HG03095 (cell line): ENCODE measurements around the gene ZBTB8OS.

ENCODE experiments used
- ATAC-seq: cut with Tn5 transposase; IDR thresholded peaks from one replicate; pipeline ENCODE4 v1.9.1; 2021; ENCODE audit warnings: moderate library complexity; ENCODE audit not compliant: unreplicated experiment

The ZBTB8OS gene

GRCh38 chr1:32612189-32612881, 38.0 kb downstream of the ZBTB8OS start:
- ATAC-seq = no peak

- no peak for ATAC-seq
Measured at GRCh38 chr1:32611859-32612188, 38.5 kb downstream of the ZBTB8OS start.

- no peak for ATAC-seq
Measured at GRCh38 chr1:32609180-32609579, 41.2 kb downstream of the ZBTB8OS start.

- no peak for ATAC-seq
Measured at GRCh38 chr1:32606565-32607371, 43.6 kb downstream of the ZBTB8OS start.

- no peak for ATAC-seq
Measured at GRCh38 chr1:32605711-32606424, 44.5 kb downstream of the ZBTB8OS start.

- ATAC-seq = no peak
Measured at GRCh38 chr1:32600034-32600433, 50.3 kb downstream of the ZBTB8OS start.

GRCh38 chr1:32592943-32593342, 57.4 kb downstream of the ZBTB8OS start:
- no peak for ATAC-seq

- ATAC-seq = no peak
Measured at GRCh38 chr1:32580348-32581017, 69.9 kb downstream of the ZBTB8OS start.
